CD4-positive, alpha-beta T cell treated with Interleukin-21 for 1 hour (primary cell): ENCODE measurements around the gene KDM3B.
A peak's percentile ranks its signal among the peaks of the same experiment; 100 is the strongest.

Experiments
- DNase-seq: peaks from one replicate; pipeline ENCODE4 v3.0.0-alpha.2; 2020

KDM3B gene

DNA sequence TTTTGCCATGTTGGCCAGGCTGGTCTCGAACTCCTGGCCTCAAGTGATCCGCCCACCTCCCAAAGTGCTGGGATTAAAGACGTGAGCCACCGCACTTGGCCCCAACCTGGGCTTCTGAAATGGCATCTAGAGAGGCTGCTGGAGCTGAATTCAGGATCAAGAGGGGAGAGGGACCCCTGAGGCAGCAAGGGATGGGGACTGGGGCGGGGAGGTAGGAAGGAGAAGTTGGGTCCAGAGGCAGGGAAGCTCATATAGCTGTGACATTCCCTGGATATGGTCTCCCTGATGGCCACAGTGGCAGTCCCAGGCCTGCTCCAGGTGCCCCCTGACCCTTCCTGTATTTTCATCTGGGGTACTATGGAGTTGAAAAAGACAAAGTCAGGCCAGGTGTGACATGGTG is 98.5 kb downstream of the KDM3B start:
- DNase-seq: no peak

DNA sequence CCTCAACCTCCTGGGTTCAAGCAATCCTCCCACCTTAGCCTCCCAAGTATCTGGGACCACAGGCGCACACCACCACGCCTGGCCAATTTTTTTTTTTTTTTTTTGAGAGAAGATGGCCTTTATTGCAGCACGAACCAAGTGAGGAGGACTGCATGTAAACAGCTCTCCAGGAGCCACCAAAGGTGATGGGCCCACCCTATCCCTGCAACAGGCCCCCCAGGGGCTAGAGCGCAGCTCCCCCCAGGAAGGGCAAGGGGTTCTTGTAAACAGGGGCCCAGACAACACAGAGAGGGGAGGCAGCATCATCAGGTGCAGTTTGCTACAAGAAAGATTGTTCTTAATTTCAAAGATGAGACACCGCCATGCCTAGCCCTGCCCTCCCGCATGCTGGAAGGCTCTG is 100.2 kb downstream of the KDM3B start:
- no peak for DNase-seq

DNA sequence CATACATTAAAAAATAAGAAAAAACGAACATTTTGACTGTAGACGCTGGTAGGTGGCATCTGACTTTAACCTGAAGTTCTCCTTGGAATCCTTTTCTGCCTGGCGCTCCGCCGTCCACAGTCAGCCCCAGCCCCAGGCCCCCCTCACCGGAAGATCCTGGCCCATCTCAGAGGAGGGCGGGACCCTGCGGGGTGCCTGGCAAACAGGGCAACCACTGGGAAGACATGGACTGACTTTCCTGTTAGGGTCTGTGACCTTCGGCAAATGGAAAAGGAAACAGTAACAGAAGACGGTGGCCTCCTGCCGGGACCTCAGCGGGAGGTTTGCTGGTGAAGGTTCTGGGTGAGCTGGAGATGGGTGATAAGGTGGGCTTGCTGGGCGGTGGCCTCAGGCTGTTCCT is 101.1 kb downstream of the KDM3B start:
- DNase-seq: no peak

DNA sequence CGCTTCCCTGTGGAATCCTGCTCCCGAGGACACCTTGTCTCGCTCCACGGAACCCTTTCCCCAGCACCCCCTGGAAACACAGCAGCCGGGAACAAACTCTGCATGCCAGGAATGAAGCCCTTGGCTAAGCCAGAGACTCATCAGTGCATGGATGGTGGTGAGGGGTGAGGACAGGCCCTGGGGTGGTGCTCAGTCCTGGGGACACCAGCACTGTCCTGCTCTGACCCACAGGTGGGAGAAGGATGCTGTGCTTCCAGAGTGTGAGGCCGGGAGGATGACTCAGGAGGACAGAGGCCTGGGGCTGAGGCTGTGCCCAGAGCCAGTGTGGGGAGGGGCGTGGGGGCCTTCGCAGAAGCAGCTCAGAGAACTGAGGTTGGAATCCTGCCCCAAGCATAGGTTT is 101.6 kb downstream of the KDM3B start:
- no peak for DNase-seq

DNA sequence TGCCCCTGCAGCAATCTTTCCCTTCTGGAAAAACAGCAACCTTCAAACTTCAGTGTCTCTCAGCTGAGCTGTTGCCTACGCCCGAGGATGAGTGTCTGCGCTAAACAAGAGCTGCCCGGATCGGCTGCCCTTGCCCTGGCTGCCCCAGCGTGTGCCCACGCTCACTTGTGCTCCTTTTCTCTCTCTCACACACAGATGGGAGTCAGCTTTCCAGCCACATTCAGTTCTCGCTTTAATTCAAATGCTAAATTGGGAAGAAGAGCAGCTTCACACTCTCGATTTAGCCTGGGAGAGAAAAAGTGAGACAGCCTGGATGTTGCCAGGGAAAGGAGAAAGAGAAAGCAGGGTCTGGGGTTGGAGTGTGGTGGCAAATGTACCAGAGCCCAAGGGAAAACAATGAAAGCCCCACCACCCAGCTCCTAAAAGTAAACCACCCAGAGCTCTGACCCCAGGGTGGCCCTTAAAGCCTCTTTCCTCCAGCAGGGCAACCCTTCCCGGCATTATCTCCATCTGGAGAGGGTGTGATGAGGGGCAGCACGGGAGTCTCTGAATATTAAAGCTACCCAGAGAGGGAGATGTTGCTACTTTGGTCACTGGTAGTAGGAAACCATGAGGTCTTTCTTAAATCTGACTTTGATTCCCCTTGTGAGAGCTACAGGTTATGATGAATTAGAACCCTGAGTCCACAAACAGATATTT is 102.9 kb downstream of the KDM3B start:
- no peak for DNase-seq

DNA sequence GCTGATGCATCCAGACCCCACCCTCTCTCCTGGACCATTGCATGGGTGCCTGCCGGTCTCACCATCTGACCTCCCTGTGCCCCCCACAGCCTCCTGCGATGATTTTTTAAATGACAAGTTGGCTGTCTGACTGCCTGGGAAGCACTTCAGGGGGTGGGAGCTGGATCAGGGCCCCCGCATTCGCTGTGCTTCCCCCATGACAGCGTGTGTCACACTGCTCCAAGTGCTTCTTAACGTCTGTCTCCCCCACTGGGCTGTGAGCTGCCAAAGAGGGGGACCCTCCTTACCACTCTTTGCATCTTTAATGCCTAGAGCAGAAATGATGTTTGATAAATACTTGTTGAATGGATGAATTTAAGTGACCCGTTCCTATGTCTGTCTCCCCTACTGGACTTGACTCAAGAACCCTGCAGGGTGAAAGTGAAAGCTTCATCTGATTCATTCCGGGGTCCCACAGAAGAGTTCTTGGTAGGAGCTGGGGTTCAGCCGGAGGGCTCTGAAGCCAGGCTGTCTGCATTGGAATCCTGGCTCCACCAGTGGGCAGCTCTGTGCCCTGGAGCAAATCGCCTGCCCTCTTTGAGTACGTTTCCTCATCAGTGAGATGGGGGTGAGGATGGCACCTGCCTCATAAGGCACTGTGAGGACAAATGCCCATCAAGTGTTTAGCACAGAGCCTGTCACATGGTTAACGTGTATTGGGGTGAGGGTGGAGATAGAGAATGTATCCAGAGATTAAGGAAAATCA is 105.2 kb downstream of the KDM3B start:
- DNase-seq: no peak

DNA sequence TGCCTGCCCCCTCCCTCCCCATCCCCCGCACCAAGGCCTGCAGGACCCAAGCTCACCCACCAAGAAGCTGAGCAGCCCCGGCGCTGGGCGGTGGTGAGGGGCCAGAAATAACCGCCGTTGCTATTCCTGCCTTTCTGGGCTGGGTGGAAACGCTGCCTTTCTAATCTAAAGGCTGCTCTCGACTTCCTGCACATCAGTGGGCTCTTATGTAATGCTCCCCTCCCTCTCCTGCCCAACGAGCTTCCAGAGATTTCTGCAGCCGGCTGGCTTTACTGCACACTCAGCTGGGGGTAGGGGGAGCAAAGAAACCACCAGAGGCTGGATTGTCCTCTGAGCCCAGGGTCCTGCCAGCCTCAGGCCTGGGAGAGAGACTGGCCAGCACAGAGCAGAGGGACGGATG is 105.9 kb downstream of the KDM3B start:
- DNase-seq: no peak

DNA sequence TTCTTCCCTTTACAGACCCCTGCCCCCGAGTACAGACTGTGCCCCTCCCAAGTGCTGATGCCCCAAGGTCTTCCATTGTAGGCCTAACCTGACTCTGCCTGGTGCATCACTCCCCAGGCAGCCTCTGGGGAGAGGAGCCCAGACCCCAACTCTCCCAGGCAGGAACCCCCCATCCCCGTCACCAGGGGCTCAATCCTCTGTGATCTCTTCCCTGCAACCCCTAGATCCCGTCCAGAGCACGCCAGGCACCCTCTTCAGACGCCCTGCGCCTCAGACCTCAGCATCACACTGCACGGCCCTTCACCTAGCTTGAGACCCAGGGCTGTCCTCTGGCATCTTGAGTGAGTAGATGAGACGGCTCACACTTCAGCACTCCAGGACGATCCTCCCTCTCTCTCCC is 106.4 kb downstream of the KDM3B start:
- DNase-seq: no peak

DNA sequence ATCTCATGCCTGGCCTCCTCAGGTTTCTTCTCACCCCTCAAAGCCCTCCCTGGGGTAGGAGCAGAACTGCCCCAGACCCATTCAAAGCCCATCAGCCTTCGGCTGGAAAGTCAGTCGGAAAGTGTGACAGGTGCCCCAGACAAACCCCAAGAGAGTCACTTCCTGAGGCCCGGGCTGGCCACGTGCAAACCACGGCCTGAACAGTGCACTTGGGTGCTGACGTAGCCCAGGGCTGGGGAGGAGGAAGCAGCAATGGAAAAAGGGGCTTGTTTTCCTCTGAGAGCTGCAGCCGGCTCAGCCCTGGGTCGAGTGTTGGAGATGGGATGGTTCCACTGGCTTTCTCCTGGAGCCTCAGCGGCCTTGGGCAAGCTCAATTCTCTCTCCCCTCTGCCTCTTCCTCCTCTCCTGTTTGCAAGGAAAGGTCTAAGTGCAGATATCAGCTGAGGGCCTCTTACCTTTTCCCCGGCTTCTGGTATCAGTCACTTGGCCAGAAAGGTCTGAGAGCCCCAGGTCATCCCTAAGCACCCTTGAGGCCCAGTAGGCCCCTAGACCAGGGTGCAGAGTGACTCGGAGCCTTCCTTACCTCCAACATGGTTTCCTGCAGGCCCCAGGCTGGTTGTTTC is 106.9 kb downstream of the KDM3B start:
- DNase-seq: peak; percentile 81

DNA sequence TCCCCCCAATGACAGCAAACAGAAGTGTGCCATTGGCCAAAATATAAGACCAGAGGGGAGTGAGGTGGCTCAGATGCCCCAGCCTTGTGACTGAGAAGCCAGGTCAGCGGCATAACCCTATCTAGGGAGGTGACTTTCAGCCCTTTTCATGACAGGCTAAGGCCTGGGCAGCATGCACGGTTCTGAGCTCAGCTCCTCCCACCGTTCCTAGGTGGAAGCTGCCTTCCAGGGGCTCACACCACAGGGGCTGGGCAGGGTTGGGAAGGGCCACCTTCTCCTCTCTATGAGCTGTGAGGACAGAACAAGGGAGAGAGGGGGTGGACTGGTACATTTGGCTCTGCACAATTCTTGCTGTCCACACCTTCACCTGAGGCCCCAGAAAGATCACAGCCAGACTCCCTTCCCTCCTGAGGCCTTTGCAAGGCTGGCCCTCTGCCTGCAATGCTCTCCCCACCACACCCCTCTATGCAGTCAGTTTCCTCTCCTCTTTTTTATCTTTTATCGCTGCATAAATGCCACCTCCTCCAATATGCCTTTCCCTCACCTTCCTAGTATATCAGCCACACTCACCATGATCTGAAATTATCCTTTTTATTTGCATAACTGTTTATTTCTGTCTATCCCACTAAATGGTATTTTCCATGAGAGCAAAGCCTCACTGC is 107.7 kb downstream of the KDM3B start:
- DNase-seq: no peak

DNA sequence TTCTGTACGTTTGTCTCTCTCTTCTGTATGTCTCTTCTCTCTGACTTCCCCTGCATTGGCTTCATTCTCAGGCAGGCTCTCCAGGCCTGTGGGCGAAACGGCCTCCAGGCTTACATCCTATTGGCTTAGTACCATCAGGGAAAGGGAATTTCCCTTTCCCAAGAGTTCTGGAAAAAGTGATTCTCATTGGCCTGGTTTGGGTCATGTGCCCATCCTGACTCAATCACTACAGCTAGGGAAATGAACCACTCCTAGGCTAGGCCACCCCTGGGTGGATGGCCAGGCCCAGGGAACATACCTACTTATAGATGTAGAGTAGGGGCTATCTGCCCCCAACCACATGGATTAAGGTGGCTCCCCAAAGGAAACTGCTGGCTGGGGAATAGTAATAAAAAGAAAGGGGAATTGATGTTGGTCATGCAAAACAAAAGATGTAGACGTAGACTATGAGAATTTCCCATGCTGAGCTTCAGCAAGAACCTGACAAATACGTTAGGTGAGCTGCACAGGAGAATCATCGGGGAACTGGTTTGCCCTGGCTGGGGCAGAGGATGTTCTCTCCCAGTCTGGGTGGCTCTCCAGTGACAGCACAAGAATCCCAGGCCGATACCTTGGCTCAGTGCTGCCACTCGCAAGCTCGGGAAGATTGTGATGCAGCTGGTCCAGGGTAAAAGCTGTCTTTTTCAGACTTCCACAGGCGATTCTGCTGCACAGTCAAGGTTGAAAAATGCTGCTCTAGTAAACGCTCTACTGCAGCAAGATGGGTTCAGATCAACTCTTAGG is 109.0 kb downstream of the KDM3B start:
- DNase-seq: no peak

DNA sequence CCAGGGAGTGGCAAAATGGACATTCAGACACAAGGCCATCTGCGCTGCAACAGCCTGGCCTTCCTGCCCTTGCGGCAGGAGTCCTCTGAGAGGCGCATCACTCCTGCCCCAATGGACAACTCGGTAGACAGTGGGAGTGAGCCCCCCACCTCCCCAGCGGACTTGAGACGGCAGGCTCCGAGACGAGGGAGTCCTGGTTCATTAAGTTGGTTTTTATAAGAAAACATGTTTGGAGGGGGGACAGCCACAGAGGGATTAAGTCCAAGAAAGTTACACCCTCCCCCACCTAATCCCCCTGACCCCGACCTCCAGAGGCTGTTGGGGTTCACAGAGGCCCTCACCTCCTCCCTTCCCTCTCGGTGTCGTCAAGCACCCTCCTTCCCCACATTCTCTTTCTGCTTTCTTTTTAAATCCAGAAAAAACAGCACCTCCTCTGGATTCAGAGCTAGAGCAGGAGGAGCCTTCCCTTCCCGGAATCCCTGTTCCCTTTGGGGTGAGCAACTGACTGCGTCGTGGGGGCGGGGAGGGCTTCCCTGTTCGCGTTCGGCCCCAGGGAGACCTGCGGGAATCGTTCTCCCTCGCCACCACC is 111.0 kb downstream of the KDM3B start:
- DNase-seq: no peak

DNA sequence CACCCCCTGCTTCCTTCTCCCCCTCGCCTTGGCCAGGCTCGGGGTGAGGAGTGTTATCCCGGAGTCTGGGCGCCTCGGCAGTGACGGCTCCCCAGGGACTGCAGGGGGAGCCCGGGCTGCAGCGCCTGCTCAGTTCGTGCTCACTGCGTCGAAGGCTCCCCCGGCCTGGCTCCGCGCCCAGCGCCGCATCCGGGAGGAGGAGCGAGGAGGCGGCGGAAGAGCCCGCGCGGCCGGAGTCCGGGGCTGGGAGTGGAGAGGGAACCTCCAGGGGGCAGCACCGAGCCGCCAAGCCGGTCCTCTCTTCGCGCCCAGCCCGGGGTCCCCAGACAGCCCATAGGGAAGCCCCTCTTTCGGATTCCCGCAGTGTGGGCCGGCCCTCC is 111.5 kb downstream of the KDM3B start:
- DNase-seq: peak; percentile 93

DNA sequence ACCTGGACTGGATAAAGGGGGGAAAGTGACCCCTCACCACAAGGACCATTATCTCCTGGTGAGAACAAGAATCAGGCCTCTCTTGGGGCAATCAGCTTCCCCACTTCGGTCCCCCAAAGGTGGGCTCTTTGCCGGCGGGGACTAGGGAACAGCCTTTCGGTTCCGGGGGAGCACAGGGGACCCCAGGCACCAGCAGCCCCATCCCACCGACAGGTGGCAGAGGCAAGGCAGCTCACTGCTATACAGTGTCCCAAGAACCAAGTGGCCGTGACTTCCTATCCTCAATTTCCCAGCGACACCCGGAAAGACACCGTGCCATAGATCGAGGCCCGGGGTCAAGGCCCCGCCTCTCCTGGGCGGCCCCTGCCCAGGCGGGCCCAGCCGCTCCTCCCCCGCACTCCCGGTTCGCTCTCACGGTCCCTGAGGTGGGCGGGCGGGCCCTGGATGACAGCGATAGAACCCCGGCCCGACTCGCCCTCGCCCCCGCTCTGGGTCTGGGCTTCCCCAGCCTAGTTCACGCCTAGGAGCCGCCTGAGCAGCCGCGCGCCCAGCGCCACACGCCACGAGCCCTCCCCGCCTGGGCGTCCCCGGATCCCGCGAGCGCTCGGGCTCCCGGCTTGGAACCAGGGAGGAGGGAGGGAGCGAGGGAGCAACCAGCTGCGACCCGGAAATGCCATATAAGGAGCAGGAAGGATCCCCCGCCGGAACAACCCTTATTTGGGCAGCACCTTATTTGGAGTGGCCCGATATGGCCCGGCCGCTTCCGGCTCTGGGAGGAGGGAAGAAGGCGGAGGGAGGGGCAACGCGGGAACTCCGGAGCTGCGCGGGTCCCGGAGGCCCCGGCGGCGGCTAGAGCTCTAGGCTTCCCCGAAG is 112.1 kb downstream of the KDM3B start:
- DNase-seq: peak; percentile 97

DNA sequence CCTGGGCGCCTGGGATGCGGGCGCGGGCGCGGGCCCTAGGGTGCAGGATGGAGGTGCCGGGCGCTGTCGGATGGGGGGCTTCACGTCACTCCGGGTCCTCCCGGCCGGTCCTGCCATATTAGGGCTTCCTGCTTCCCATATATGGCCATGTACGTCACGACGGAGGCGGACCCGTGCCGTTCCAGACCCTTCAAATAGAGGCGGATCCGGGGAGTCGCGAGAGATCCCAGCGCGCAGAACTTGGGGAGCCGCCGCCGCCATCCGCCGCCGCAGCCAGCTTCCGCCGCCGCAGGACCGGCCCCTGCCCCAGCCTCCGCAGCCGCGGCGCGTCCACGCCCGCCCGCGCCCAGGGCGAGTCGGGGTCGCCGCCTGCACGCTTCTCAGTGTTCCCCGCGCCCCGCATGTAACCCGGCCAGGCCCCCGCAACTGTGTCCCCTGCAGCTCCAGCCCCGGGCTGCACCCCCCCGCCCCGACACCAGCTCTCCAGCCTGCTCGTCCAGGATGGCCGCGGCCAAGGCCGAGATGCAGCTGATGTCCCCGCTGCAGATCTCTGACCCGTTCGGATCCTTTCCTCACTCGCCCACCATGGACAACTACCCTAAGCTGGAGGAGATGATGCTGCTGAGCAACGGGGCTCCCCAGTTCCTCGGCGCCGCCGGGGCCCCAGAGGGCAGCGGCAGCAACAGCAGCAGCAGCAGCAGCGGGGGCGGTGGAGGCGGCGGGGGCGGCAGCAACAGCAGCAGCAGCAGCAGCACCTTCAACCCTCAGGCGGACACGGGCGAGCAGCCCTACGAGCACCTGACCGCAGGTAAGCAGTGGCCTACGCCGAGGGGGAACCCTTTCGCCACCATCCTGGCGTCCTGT is 113.0 kb downstream of the KDM3B start, which contains the start of gene EGR1:
EGR1 (plus strand) TSS at position 219 of the 864 bp plus-strand sequence; CDS start at position 502, 283 bp downstream.
- DNase-seq: peak; percentile 98

DNA sequence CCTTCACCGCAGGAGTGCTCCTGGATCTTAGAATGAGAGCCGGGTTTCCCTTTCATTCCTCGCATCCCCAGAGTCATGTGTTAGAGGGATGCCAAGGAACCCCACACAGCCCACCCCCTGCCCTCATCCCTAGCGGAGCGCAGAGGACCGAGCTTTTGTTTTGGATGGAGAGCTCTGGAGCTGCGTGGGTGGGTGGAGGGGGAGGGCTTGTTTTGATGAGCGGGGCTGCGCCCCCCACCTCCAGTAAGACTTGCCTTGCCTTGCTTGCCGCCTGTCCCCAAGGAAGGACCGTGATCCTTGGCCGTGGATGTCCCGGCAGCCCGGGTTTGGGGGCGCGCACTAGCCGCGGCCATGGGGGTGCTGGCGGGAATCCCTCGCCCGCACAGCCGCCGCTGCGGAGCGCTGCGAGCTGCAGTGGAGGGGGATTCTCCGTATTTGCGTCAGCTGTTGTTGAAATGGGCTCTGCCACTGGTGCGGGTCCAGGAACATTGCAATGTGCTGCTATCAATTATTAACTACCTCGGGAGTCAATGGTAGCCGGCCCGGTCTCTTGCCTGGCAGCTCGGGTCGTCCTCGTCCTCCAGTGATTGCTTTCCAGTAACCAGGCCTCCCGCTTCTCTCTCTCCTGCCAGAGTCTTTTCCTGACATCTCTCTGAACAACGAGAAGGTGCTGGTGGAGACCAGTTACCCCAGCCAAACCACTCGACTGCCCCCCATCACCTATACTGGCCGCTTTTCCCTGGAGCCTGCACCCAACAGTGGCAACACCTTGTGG is 113.8 kb downstream of the KDM3B start:
- peak; percentile 12 for DNase-seq

DNA sequence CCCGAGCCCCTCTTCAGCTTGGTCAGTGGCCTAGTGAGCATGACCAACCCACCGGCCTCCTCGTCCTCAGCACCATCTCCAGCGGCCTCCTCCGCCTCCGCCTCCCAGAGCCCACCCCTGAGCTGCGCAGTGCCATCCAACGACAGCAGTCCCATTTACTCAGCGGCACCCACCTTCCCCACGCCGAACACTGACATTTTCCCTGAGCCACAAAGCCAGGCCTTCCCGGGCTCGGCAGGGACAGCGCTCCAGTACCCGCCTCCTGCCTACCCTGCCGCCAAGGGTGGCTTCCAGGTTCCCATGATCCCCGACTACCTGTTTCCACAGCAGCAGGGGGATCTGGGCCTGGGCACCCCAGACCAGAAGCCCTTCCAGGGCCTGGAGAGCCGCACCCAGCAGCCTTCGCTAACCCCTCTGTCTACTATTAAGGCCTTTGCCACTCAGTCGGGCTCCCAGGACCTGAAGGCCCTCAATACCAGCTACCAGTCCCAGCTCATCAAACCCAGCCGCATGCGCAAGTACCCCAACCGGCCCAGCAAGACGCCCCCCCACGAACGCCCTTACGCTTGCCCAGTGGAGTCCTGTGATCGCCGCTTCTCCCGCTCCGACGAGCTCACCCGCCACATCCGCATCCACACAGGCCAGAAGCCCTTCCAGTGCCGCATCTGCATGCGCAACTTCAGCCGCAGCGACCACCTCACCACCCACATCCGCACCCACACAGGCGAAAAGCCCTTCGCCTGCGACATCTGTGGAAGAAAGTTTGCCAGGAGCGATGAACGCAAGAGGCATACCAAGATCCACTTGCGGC is 114.6 kb downstream of the KDM3B start:
- peak; percentile 16 for DNase-seq

DNA sequence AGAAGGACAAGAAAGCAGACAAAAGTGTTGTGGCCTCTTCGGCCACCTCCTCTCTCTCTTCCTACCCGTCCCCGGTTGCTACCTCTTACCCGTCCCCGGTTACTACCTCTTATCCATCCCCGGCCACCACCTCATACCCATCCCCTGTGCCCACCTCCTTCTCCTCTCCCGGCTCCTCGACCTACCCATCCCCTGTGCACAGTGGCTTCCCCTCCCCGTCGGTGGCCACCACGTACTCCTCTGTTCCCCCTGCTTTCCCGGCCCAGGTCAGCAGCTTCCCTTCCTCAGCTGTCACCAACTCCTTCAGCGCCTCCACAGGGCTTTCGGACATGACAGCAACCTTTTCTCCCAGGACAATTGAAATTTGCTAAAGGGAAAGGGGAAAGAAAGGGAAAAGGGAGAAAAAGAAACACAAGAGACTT is 115.2 kb downstream of the KDM3B start:
- DNase-seq: peak; percentile 18
